Thyroid gland (tissue), 4 donors: ENCODE data around the gene NIFK.

Experiments
- CTCF ChIP-seq, 6 experiments: fragments of 200-600 bp in 3 of 6; fragments of 450-650 bp in 3 of 6; sonication (generic) in 3 of 6; IDR thresholded peaks; one replicate each; pipeline ENCODE4 v1.5.1; 2016 to 2019; ENCODE audit warnings: antibody characterized with exemption in 6 of 6, mild to moderate bottlenecking in 2 of 6, inconsistent platforms in 1 of 6, moderate library complexity in 1 of 6
- POLR2A ChIP-seq, 2 donors: fragments of 450-650 bp; IDR thresholded peaks; one replicate each; pipeline ENCODE4 v1.6.1; 2017; ENCODE audit warnings: antibody characterized with exemption in 2 of 2, mild to moderate bottlenecking in 2 of 2, moderate library complexity in 1 of 2

GRCh38 chr2:121716126-121716525 is 20.5 kb downstream of the NIFK start:
- TF ChIP-seq CTCF (IDR thresholded peaks at IDR 0.05) (no peak), POLR2A (IDR thresholded peaks at IDR 0.05) (no peak)
